GM13976 (cell line): ENCODE measurements around the gene AGBL1.

Experiments used
- DNase-seq: peaks from one replicate; pipeline ENCODE4 v3.0.0; 2012; ENCODE audit warnings: low spot score
- in situ Hi-C: fragments of 300-500 bp; cut with MboI; formaldehyde crosslinking; loops from one replicate; pipeline ENCODE4 v1.12.0; 2022; ENCODE audit warnings: low sequenced_read_pairs, mixed read lengths, inconsistent platforms; ENCODE audit not compliant: unreplicated experiment
- TF ChIP-seq, protein P1 (sequence below): IDR thresholded peaks from 2 replicates; pipeline ENCODE4 v1.5.1; 2012; ENCODE audit warnings: borderline replicate concordance, mild to moderate bottlenecking; ENCODE audit not compliant: insufficient read depth; ENCODE audit errors: extremely low read depth, missing control alignments, control extremely low read depth

Gene AGBL1

DNA sequence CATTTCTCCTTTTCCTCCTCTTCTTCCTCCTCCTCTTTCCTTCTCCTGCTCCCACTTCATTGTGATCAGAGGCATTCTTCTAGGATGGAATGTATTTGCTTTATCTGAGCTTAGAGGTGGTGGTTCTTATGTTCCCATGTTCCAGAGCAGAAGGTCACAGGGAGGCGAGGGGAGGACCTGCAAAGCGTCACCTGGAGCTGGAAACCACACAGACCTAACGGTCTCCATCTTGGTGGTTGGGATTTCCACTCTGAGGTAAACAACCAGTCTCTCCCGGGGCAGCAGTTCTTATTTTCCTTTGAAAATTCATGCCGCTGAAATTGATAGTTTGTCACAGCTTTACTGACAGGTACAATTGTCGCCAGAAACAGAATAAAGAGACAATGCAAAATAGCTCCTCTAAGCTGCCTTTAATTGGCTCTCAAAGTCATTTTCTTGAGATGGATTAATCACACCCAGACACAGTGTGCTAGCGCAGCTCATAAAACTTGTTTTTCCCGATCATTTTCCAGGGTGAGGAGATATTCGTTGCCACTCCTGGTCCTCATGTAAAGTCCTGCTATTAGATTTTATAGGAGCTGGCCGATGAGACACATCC lies 16.9 kb upstream of the AGBL1 start:
- in situ Hi-C loops, result no loop called here
- no peak for DNase-seq

DNA sequence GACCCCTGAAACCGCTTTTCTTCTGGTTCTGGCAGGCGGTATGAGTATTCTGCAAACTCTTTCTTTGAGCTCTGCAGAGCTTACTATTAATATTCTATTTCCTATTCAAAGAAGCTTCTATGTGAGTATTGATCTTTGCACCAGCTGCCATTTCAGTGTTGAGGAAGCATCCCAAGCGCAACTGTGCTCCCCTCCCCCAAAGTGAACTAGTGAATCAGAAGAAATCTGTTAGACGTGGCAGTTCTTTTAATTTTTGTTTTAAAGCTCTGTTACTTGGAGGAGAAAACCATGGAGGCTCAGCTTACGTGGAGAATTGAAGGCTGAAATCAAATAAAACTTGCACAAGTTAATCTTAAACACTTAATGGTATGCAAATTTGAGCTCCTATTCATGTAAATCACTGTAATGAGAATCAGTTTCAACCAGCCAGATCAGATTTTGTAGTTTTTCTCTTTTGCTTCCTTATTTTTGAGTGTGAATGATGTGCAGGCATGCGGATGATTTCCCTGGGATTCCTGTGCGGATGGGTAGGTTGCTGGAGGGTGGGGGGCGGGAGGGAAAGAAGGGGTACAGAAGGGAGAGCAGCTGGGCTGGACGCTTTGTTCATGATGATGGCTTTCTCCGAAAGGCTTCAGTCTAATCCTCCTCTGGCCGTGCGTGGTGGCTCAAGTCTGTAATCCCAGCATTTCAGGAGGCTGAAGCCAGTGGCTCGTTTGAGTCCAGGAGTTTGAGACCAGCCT lies 16.1 kb upstream of the AGBL1 start:
- in situ Hi-C loops, result no loop called here
- TF ChIP-seq, protein P1, sequence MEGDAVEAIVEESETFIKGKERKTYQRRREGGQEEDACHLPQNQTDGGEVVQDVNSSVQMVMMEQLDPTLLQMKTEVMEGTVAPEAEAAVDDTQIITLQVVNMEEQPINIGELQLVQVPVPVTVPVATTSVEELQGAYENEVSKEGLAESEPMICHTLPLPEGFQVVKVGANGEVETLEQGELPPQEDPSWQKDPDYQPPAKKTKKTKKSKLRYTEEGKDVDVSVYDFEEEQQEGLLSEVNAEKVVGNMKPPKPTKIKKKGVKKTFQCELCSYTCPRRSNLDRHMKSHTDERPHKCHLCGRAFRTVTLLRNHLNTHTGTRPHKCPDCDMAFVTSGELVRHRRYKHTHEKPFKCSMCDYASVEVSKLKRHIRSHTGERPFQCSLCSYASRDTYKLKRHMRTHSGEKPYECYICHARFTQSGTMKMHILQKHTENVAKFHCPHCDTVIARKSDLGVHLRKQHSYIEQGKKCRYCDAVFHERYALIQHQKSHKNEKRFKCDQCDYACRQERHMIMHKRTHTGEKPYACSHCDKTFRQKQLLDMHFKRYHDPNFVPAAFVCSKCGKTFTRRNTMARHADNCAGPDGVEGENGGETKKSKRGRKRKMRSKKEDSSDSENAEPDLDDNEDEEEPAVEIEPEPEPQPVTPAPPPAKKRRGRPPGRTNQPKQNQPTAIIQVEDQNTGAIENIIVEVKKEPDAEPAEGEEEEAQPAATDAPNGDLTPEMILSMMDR, result no peak
- no peak for DNase-seq

More for the DNA sequence above, 16.9 kb upstream of the AGBL1 start:
- TF ChIP-seq, protein P1, result no peak

DNA sequence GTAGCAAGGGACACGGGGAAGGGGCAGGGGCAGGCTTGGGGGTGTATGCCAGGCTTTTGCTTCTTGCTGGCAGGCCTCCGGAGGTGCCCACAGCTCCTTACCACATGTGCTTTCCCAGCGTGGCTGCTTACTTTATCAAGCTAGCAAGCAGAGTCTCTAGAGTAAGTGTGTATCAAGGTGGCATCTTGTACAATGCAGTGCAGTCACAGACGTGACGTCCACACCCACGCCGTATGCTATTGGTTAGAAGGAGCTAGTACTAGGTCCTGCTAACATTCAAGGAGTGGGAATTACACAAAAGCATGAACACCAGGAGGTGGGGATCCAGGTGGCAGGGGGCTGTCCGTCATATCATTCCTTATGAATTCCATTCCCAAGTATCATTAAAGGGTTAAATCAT lies 15.3 kb upstream of the AGBL1 start:
- in situ Hi-C loops, result no loop called here
- DNase-seq, result no peak
- TF ChIP-seq, protein P1, result no peak

DNA sequence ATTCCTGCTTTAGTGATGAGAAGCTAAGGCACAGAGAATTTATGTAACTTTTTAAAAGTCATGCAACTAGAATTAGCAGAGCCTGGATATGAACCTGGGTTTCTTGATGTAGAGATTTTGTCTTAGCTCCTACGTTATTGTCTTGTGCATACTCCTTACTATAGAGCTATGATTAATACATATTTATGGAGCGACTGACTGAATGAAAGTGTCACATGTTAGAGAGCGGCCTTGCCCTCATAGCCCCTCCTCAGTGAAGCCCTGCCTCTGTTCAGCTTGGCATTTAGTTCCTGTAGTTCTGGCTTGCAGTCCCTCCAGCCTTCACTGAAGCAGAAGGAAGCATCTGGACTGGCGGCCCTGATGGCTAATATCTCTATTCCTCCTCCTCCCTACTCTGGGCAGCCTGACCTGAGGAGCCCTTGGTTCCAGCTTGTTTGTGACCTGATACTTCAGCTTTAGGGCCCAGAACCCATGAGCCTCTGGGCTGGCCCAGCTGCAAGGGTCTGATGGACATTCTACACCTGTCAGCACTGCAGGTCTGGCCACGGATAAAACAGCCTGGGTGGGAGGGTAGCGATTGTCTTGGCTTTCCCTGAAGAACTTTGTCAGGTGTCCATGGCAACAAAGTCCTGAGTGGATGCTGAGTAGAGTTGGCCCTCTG lies 13.4 kb upstream of the AGBL1 start:
- TF ChIP-seq, protein P1, result no peak
- in situ Hi-C loops, result no loop called here
- DNase-seq, result no peak

- in situ Hi-C loops, result no loop called here
- TF ChIP-seq, protein P1, result no peak
- DNase-seq, result no peak
These were observed 6.4 kb upstream of the AGBL1 start for GRCh38 chr15:86073281-86073680.

GRCh38 chr15:86076468-86076867 lies 3.2 kb upstream of the AGBL1 start:
- TF ChIP-seq, protein P1, result no peak
- DNase-seq, result no peak
- in situ Hi-C loops, result no loop called here
